H9 (cell line): Measurements from ENCODE around the gene SMAD7. TPM values are rescaled to one million over a fixed set of nuclear protein-coding genes. Genes with fewer than 3 reads are reported as not detected.

ENCODE experiments used
- DNase-seq: peaks from one replicate; pipeline ENCODE4 v3.0.0-alpha.2; 2017
- H2AFZ ChIP-seq: one replicate; pipeline ENCODE4 v1.6.1; 2013; ENCODE audit warnings: mild to moderate bottlenecking, low read length, control low read depth, moderate library complexity
- H2AK5ac ChIP-seq: 2 replicates; pipeline ENCODE4 v1.6.1; 2013; ENCODE audit warnings: low read length, control low read depth, mixed read lengths; ENCODE audit not compliant: insufficient read length
- H2BK120ac ChIP-seq: one replicate; pipeline ENCODE4 v1.6.1; 2013; ENCODE audit warnings: low read depth, mild to moderate bottlenecking, low read length, control low read depth, inconsistent platforms; ENCODE audit not compliant: poor library complexity, severe bottlenecking
- H2BK12ac ChIP-seq: 2 replicates; pipeline ENCODE4 v1.6.1; 2013; ENCODE audit warnings: low read length, control low read depth, mixed read lengths, low read depth; ENCODE audit not compliant: insufficient read length
- H2BK15ac ChIP-seq: 2 replicates; pipeline ENCODE4 v1.6.1; 2013; ENCODE audit warnings: low read depth, low read length, control low read depth
- H2BK20ac ChIP-seq: one replicate; pipeline ENCODE4 v1.6.1; 2013; ENCODE audit warnings: low read depth, mild to moderate bottlenecking, low read length, control low read depth, inconsistent platforms; ENCODE audit not compliant: poor library complexity, severe bottlenecking
- H2BK5ac ChIP-seq: 2 replicates; pipeline ENCODE4 v1.6.1; 2013; ENCODE audit warnings: low read length, control low read depth, mixed read lengths; ENCODE audit not compliant: insufficient read length
- H3K14ac ChIP-seq: 2 replicates; pipeline ENCODE4 v1.6.1; 2013; ENCODE audit warnings: low read length, control low read depth; ENCODE audit not compliant: insufficient read depth
- H3K18ac ChIP-seq: 2 replicates; pipeline ENCODE4 v1.6.1; 2013; ENCODE audit warnings: low read depth, mild to moderate bottlenecking, mixed read lengths, low read length, control low read depth; ENCODE audit not compliant: insufficient read length
- H3K23ac ChIP-seq: 2 replicates; pipeline ENCODE4 v1.6.1; 2013; ENCODE audit warnings: low read length, control low read depth, mixed read lengths, low read depth; ENCODE audit not compliant: insufficient read length
- H3K23me2 ChIP-seq: 2 replicates; pipeline ENCODE4 v1.6.1; 2013; ENCODE audit warnings: low read depth, mild to moderate bottlenecking, mixed read lengths, low read length, control low read depth; ENCODE audit not compliant: insufficient read length, poor library complexity, severe bottlenecking
- H3K27ac ChIP-seq: 2 replicates; pipeline ENCODE4 v1.5.1; 2013; ENCODE audit warnings: low read length, control low read depth, mixed read lengths, low read depth; ENCODE audit not compliant: insufficient read length
- H3K27me3 ChIP-seq: 2 replicates; pipeline ENCODE4 v1.6.1; 2013; ENCODE audit warnings: low read length, control low read depth, inconsistent platforms; ENCODE audit not compliant: insufficient read depth
- H3K4ac ChIP-seq: 2 replicates; pipeline ENCODE4 v1.6.1; 2013; ENCODE audit warnings: low read depth, mild to moderate bottlenecking, control low read depth, inconsistent platforms, low read length, moderate library complexity
- H3K4me1 ChIP-seq: 2 replicates; pipeline ENCODE4 v1.6.1; 2013; ENCODE audit warnings: low read length, control low read depth, inconsistent platforms; ENCODE audit not compliant: insufficient read depth
- H3K4me2 ChIP-seq: 2 replicates; pipeline ENCODE4 v1.6.1; 2013; ENCODE audit warnings: low read length, control low read depth, mixed read lengths; ENCODE audit not compliant: insufficient read length, insufficient read depth
- H3K56ac ChIP-seq: 2 replicates; pipeline ENCODE4 v1.6.1; 2013; ENCODE audit warnings: low read depth, mild to moderate bottlenecking, mixed read lengths, low read length, control low read depth; ENCODE audit not compliant: insufficient read length
- H3K79me1 ChIP-seq: 2 replicates; pipeline ENCODE4 v1.6.1; 2013; ENCODE audit warnings: low read depth, mild to moderate bottlenecking, moderate library complexity, low read length, control low read depth, inconsistent platforms; ENCODE audit not compliant: insufficient read depth, poor library complexity, severe bottlenecking
- H3K79me2 ChIP-seq: 2 replicates; pipeline ENCODE4 v1.6.1; 2013; ENCODE audit warnings: low read length, control low read depth, inconsistent platforms; ENCODE audit not compliant: insufficient read depth
- H3K9ac ChIP-seq: 2 replicates; pipeline ENCODE4 v1.6.1; 2013; ENCODE audit warnings: low read length, control low read depth, mixed read lengths; ENCODE audit not compliant: insufficient read length; ENCODE audit errors: extremely low read depth
- H3K9me3 ChIP-seq: one replicate; pipeline ENCODE4 v1.6.1; 2013; ENCODE audit warnings: low read depth, low read length, inconsistent platforms; ENCODE audit not compliant: control insufficient read depth
- H3T11ph ChIP-seq: one replicate; pipeline ENCODE4 v1.6.1; 2013; ENCODE audit warnings: mild to moderate bottlenecking, low read length, control low read depth, inconsistent platforms
- H4K20me1 ChIP-seq: one replicate; pipeline ENCODE4 v1.6.1; 2013; ENCODE audit not compliant: control insufficient read depth, insufficient read length, insufficient read depth
- H4K5ac ChIP-seq: 2 replicates; pipeline ENCODE4 v1.6.1; 2013; ENCODE audit warnings: low read depth, mild to moderate bottlenecking, mixed read lengths, low read length, control low read depth; ENCODE audit not compliant: insufficient read length
- H4K8ac ChIP-seq: replicated peaks from 2 replicates; pipeline ENCODE4 v1.6.1; 2013; ENCODE audit warnings: low read length, control low read depth, mixed read lengths, low read depth; ENCODE audit not compliant: insufficient read length
- H4K91ac ChIP-seq: 2 replicates; pipeline ENCODE4 v1.6.1; 2013; ENCODE audit warnings: low read depth, mild to moderate bottlenecking, moderate library complexity, mixed read lengths, low read length, control low read depth; ENCODE audit not compliant: insufficient read length
- H3K27ac Mint-ChIP-seq, 3 experiments: 2 replicates in 2 of 3; 3 replicates in 1 of 3; pipeline ENCODE4 v1.8.0; 2020 to 2021; ENCODE audit warnings: mixed read lengths in 3 of 3, mild to moderate bottlenecking in 1 of 3, moderate library complexity in 1 of 3
- H3K27me3 Mint-ChIP-seq: 2 replicates; pipeline ENCODE4 v1.8.0; 2021; ENCODE audit warnings: low read depth, mild to moderate bottlenecking, moderate library complexity, mixed read lengths
- H3K36me3 Mint-ChIP-seq, 3 experiments: 2 replicates in 2 of 3; 3 replicates in 1 of 3; pipeline ENCODE4 v1.8.0; 2020 to 2021; ENCODE audit warnings: low read depth in 3 of 3, mixed read lengths in 3 of 3; ENCODE audit not compliant: insufficient read depth in 1 of 3
- H3K4me1 Mint-ChIP-seq, 2 experiments: 2 replicates each; pipeline ENCODE4 v1.8.0; 2020; ENCODE audit warnings: mixed read lengths in 2 of 2
- H3K4me3 Mint-ChIP-seq, 2 experiments: 2 replicates in 1 of 2; 3 replicates in 1 of 2; pipeline ENCODE4 v1.8.0; 2020 to 2021; ENCODE audit warnings: mild to moderate bottlenecking in 2 of 2, mixed read lengths in 2 of 2, moderate library complexity in 1 of 2
- H3K9me3 Mint-ChIP-seq, 2 experiments: 2 replicates in 1 of 2; 3 replicates in 1 of 2; pipeline ENCODE4 v1.8.0; 2020; ENCODE audit warnings: mild to moderate bottlenecking in 2 of 2, mixed read lengths in 2 of 2, moderate library complexity in 1 of 2
- CTCF ChIP-seq: fragments of 200-600 bp; sonication (generic); conservative IDR thresholded peaks from 3 replicates; pipeline ENCODE4 v1.8.0; 2021; ENCODE audit warnings: antibody characterized with exemption, mild to moderate bottlenecking
- WGBS: extraction: QIAGEN DNeasy Blood & Tissue Kit; methylation state at CpG from one replicate; pipeline ENCODE4 v1.1.7; 2013; ENCODE audit warnings: missing lambda C conversion rate, low lambda C conversion rate, mixed read lengths; ENCODE audit not compliant: insufficient read length; ENCODE audit errors: extremely low coverage; 5-methylcytosine and 5-hydroxymethylcytosine counted together
- total RNA-seq: library from RNA; stranded (reverse); gene quantifications from 2 replicates; pipeline ENCODE4 v1.2.1, GENCODE V29; 2021

The SMAD7 gene
- total RNA-seq, 1 experiment from 2014 or later, result 27.7 TPM

- Histone ChIP-seq H3K27me3 (no peaks in the 10 kb centered on the region), H2AFZ (no peak overlapping the region), H3K79me1 (no peaks in the 10 kb centered on the region), H3K9me3 (no peaks in the 10 kb centered on the region), H4K20me1 (no peaks in the 10 kb centered on the region), H3K23ac (no peak overlapping the region), H2BK20ac (no peak overlapping the region), H3K18ac (no peak overlapping the region), H3K14ac (no peak overlapping the region), H3K9ac (no peak overlapping the region), H3K4me1 (peaks cover 24% of the 10 kb centered on the region), H4K8ac (no peak overlapping the region), H4K5ac (no peak overlapping the region), H2BK15ac (no peak overlapping the region), H3K4me2 (no peak overlapping the region), H3T11ph (no peak overlapping the region), H2BK5ac (no peak overlapping the region), H2BK12ac (no peak overlapping the region), H3K56ac (no peak overlapping the region), H2AK5ac (no peak overlapping the region), H2BK120ac (no peak overlapping the region), H3K27ac (no peak overlapping the region), H3K79me2 (no peaks in the 10 kb centered on the region; the same call in 1 of the 2 replicates), H3K4ac (no peak overlapping the region), H3K23me2 (peaks cover 3% of the 10 kb centered on the region), H4K91ac (no peak overlapping the region)
- Mint-ChIP-seq H3K9me3 (peaks cover 2 to 5% of the 10 kb centered on the region in 2 experiments; a peak in 3 of 5 replicates), H3K27me3 (peaks cover 8% of the 10 kb centered on the region), H3K36me3 (peaks cover 0 to 2% (median 0%) of the 10 kb centered on the region in 3 experiments; a peak in 2 of 7 replicates), H3K4me1 (peaks cover 55 to 56% of the 10 kb centered on the region in 2 experiments), H3K4me3 (no peak overlapping the region; a peak in 1 of 5 replicates), H3K27ac (peak overlapping the region in 2 of 3 experiments; percentile 31 to 46; a peak in 2 of 7 replicates)
- no CpG with 5 or more reads among the region's 3 CpGs for WGBS
- no peak for DNase-seq
- TF ChIP-seq CTCF, result no peak; the same call in 2 of the 3 replicates
Measured at GRCh38 chr18:48962994-48963561, 12.3 kb upstream of the SMAD7 start.
